PFSK-1 (cell line): ENCODE data around the gene CEBPA.

Experiments used
- FOXP2 ChIP-seq: optimal IDR thresholded peaks from 2 replicates; pipeline ENCODE3; 2011; ENCODE audit warnings: borderline replicate concordance, control low read depth, inconsistent platforms; ENCODE audit not compliant: insufficient read depth; ENCODE audit errors: extremely low read length, extremely low read depth
- POLR2AphosphoS5 ChIP-seq: IDR thresholded peaks from 2 replicates; pipeline ENCODE4 v1.6.1; 2012; ENCODE audit warnings: low read depth, mild to moderate bottlenecking, control low read depth, low read length, moderate library complexity
- SIN3A ChIP-seq: IDR thresholded peaks from 2 replicates; pipeline ENCODE4 v1.6.1; 2012; ENCODE audit warnings: mild to moderate bottlenecking, low read length, moderate library complexity, borderline replicate concordance; ENCODE audit not compliant: insufficient read depth
- TAF1 ChIP-seq: IDR thresholded peaks from 2 replicates; pipeline ENCODE4 v1.6.1; 2012; ENCODE audit warnings: low read length, control low read depth, borderline replicate concordance; ENCODE audit not compliant: insufficient read depth
- TF ChIP-seq, protein P1 (sequence below), 2 experiments: IDR thresholded peaks; 2 replicates each; pipeline versions ENCODE4 v1.6.1 to v1.8.0; 2011 to 2012; ENCODE audit warnings: low read depth in 2 of 2, low read length in 2 of 2, control low read depth in 1 of 2, inconsistent platforms in 1 of 2, mild to moderate bottlenecking in 1 of 2, moderate library complexity in 1 of 2; ENCODE audit not compliant: insufficient read depth in 1 of 2

CEBPA gene

DNA sequence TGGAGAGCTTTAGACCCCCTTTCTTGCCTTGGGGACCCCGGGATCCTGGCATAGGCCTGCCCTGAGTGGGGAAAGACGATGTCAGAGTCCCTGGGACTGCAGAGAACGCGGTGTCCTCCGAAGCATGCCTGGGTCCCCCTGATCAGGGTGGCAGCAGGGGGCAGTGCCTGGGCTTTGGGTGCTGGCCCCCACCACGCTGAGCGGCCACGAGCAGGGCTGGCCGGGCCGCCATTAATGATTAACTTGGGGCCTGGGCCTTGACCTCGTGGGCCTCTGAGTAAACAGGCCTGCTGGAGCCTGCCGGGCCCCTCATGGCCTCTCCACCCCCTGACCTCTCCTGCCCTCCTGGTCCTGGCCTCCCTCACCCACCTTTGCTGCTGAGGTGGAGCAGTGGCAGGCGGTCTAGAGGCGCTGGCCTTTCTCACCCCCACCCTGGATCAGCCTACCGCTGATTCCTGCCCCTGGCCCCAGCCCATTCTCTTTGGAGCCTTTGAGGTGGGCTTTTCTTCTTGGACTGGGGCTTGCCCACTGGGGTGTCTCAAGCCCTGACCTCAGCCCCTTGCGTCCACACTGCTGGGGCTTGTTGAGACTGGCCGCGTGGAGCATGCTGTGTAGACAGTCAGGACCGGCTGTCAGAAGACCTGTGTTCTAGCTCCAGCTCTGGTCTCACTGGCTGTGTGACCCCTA lies 26.3 kb downstream of the CEBPA start:
- TF ChIP-seq, protein P1, sequence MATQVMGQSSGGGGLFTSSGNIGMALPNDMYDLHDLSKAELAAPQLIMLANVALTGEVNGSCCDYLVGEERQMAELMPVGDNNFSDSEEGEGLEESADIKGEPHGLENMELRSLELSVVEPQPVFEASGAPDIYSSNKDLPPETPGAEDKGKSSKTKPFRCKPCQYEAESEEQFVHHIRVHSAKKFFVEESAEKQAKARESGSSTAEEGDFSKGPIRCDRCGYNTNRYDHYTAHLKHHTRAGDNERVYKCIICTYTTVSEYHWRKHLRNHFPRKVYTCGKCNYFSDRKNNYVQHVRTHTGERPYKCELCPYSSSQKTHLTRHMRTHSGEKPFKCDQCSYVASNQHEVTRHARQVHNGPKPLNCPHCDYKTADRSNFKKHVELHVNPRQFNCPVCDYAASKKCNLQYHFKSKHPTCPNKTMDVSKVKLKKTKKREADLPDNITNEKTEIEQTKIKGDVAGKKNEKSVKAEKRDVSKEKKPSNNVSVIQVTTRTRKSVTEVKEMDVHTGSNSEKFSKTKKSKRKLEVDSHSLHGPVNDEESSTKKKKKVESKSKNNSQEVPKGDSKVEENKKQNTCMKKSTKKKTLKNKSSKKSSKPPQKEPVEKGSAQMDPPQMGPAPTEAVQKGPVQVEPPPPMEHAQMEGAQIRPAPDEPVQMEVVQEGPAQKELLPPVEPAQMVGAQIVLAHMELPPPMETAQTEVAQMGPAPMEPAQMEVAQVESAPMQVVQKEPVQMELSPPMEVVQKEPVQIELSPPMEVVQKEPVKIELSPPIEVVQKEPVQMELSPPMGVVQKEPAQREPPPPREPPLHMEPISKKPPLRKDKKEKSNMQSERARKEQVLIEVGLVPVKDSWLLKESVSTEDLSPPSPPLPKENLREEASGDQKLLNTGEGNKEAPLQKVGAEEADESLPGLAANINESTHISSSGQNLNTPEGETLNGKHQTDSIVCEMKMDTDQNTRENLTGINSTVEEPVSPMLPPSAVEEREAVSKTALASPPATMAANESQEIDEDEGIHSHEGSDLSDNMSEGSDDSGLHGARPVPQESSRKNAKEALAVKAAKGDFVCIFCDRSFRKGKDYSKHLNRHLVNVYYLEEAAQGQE (IDR thresholded peaks at IDR 0.05; ENCODE audit: insufficient read depth in 1 of 2, low read depth in 2 of 2, low read length in 2 of 2): no peak
- TF ChIP-seq SIN3A (no peak), TAF1 (no peak), FOXP2 (no peak), POLR2AphosphoS5 (no peak)

DNA sequence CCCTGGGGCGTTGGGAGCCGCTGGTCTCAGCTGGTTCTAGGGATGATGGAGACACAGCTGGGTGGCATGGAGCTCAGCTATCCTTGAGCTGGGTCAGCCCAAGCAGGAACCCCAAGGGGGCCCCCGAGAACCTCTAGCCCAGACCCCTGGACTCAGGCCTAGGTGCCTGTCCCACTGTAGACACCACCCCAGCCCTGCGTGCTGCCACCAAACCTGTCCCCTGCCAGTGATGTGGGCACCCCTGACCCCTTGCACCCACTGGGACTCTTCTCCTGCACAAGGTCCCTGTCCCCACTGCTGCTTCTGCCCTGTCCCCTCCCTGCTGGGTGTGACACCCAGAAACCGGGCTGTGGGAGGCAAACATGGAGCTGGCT lies 26.8 kb downstream of the CEBPA start:
- TF ChIP-seq FOXP2 (no peak), SIN3A (no peak), POLR2AphosphoS5 (no peak), TAF1 (no peak)
- TF ChIP-seq, protein P1 (IDR thresholded peaks at IDR 0.05; ENCODE audit: insufficient read depth in 1 of 2, low read depth in 2 of 2, low read length in 2 of 2): no peak

DNA sequence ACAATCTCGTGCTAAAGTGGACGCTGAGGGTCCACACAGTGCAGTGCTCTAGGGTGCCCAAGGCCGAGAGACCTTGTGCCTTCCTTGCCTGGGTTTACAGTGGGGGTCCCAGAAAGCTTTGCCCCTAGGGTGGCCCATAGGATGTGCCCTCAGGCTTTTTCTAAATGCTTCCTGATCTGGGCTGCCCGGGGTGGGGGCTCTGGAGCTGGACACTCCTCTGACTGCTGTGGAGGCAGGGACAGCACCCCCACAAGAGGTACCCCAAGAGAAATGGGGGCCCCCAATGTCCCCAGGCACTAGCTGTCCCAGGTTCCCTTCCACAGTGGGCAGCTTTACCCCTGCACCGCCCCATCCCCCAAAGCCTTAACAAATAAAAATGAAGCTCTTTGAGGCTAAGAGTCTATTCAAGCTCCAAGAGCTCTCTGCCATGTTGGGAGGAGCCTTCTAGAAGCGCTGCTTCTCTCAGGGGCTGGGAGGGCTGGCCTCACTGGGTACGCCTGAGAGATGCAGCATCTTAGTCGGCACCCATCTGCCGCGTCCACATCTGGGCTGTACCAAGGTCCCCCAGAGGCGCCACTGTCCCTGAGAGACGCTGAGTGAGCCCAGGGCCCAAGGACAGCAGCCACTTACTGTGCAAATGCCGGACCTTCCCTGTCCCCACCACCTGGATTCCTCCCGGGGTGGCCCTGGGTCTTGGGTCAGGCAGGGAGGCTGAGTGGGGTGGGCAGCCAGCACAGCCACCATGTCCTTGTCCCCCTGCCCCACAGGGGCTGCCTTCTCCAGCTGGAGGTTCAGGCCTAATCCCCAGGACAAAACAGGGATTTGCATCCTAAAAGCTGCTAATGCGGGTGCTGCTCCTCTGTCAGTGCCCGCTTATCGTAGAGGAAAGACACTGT lies 27.4 kb downstream of the CEBPA start:
- TF ChIP-seq, protein P1 (IDR thresholded peaks at IDR 0.05; ENCODE audit: insufficient read depth in 1 of 2, low read depth in 2 of 2, low read length in 2 of 2): no peak
- TF ChIP-seq TAF1: no peak

DNA sequence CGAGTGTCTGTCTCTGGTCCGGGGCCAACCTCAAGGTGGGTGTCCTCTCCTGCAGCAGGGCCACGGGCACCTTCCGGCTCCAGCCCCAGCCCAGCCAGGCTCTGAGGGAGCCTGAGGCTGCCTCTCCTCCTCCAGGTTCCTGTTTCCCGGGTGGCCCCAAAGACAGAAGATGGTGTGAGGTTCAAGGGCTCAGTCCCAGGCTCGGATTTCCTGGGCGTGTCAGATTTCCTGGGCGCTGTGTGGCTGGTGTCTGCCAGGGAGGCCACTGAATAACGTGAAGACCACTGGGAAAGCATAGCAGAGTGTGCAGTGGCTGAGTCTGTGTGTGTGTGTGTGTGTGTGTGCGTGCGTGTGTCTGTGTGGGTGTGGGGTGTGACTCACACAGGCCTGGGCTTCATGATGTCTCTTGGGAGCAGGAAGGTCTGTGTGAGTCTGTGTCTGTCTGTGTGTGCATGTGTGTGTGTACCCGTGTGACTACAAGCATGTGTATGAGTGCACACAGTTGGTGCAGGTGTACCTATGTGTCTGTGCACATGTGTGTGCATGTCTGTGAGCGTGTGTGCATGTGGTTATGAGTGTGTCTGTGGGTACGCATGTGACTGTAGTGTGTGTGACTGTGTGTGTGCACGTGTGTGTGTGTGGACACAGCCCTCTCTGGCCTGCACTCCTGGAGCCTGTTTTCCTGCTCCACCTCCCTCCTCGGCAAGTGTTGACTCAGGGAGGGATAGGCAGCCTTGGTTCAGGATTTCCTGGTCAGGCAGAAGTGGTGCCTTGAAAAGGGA lies 28.3 kb downstream of the CEBPA start:
- TF ChIP-seq POLR2AphosphoS5 (no peak), SIN3A (no peak), TAF1 (no peak), FOXP2 (no peak)
- TF ChIP-seq, protein P1 (IDR thresholded peaks at IDR 0.05; ENCODE audit: insufficient read depth in 1 of 2, low read depth in 2 of 2, low read length in 2 of 2): no peak
